Subcutaneous abdominal adipose tissue (tissue), 5 donors: ENCODE data around the gene RANBP17.

ENCODE experiments used
- H3K27ac ChIP-seq: one replicate; pipeline ENCODE4 v1.7.0; 2013; ENCODE audit warnings: low read depth, mild to moderate bottlenecking, inconsistent platforms, low read length, moderate library complexity
- H3K27me3 ChIP-seq, 5 donors: one replicate each; pipeline ENCODE4 v1.7.0; 2013; ENCODE audit warnings: low read length in 5 of 5, inconsistent platforms in 1 of 5; ENCODE audit not compliant: control insufficient read depth in 5 of 5, insufficient read depth in 4 of 5
- H3K36me3 ChIP-seq, 5 donors: one replicate each; pipeline ENCODE4 v1.7.0; 2013; ENCODE audit warnings: low read length in 5 of 5; ENCODE audit not compliant: control insufficient read depth in 5 of 5, insufficient read depth in 5 of 5
- H3K4me1 ChIP-seq, 5 donors: one replicate each; pipeline ENCODE4 v1.7.0; 2013; ENCODE audit warnings: low read length in 5 of 5, mild to moderate bottlenecking in 3 of 5, moderate library complexity in 1 of 5; ENCODE audit not compliant: control insufficient read depth in 5 of 5, insufficient read depth in 5 of 5
- H3K4me3 ChIP-seq, 5 donors: one replicate each; pipeline ENCODE4 v1.7.0; 2013; ENCODE audit warnings: low read length in 5 of 5, low read depth in 1 of 5
- H3K9ac ChIP-seq, 5 donors: one replicate each; pipeline ENCODE4 v1.7.0; 2013; ENCODE audit warnings: low read length in 5 of 5, mild to moderate bottlenecking in 4 of 5, moderate library complexity in 3 of 5
- H3K9me3 ChIP-seq, 5 donors: one replicate each; pipeline ENCODE4 v1.7.0; 2013; ENCODE audit warnings: low read length in 5 of 5; ENCODE audit not compliant: control insufficient read depth in 5 of 5
- donor health status: healthy.
- donor health status: healthy.
- donor health status: healthy.
- donor health status: healthy.
- donor health status: healthy.

The RANBP17 gene

DNA sequence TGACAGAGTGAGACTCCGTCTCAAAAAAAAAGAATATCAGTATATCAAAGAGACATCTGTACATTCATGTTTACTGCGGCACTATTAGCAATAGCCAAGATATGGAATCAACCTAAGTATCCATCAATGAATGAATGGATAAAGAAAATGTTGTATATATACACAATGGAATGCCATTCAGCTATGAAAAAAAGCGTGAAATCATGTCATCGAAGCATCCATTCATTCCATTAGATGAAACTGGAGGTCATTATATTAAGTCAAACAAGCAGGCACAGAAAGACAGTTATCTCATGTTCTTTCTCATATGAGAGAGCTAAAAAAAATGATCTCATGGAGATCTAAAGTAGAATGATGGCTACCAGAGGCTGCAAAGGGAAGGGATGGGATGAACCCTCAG lies 266.3 kb downstream of the RANBP17 start:
- Histone ChIP-seq H3K36me3 (no peaks in the 10 kb centered on the region), H3K9me3 (no peaks in the 10 kb centered on the region), H3K27ac (no peak overlapping the region), H3K27me3 (no peaks in the 10 kb centered on the region), H3K4me3 (no peak overlapping the region), H3K9ac (no peak overlapping the region), H3K4me1 (no peaks in the 10 kb centered on the region)

DNA sequence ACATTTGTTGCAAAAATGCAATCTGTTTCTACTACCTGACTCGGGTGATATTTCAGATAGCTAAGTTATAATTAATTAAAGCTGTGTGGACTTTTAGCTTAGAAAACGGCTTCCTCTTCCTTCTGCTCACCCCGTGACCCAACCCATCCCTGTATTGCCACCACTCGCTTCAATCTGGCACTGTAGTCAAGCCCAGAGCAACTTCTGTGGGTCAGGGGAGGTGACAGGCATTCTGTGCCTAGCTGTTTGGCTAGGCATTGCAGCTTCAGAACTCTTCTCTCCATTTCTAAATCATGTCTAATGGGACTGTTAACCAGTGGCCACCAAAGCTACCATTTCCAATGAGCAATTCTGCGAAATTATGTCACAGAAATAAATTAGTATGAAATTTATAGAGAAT lies 267.5 kb downstream of the RANBP17 start:
- no peak overlapping the region for H3K27ac ChIP-seq
- no peaks in the 10 kb centered on the region for H3K36me3 ChIP-seq
- H3K9ac ChIP-seq: no peak overlapping the region

DNA sequence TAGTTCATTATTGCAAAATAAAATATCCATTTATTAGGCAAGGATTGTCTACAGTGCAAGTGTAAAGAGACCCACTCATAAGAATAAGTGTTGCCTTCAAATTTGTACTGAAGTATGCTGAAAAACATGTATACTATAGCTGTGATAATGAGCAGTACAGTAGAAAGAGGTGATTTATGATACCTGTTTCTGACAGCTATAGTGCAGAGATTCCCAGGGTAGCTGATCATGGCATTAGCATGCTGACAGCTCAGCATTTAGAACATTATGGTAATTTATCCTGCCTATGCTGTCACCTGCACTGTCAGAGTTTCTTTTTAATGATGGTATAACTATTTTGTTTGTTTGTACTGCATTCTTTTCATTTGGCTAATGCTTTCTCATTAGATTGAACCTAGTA lies 269.7 kb downstream of the RANBP17 start:
- Histone ChIP-seq H3K9me3 (no peaks in the 10 kb centered on the region), H3K36me3 (no peaks in the 10 kb centered on the region), H3K27ac (no peak overlapping the region), H3K9ac (no peak overlapping the region), H3K4me3 (no peak overlapping the region), H3K4me1 (no peaks in the 10 kb centered on the region), H3K27me3 (no peaks in the 10 kb centered on the region)

More for the DNA sequence above, 267.5 kb downstream of the RANBP17 start:
- H3K4me1 ChIP-seq: no peaks in the 10 kb centered on the region
- H3K27me3 ChIP-seq: no peaks in the 10 kb centered on the region
- H3K9me3 ChIP-seq: no peaks in the 10 kb centered on the region
- no peak overlapping the region for H3K4me3 ChIP-seq

DNA sequence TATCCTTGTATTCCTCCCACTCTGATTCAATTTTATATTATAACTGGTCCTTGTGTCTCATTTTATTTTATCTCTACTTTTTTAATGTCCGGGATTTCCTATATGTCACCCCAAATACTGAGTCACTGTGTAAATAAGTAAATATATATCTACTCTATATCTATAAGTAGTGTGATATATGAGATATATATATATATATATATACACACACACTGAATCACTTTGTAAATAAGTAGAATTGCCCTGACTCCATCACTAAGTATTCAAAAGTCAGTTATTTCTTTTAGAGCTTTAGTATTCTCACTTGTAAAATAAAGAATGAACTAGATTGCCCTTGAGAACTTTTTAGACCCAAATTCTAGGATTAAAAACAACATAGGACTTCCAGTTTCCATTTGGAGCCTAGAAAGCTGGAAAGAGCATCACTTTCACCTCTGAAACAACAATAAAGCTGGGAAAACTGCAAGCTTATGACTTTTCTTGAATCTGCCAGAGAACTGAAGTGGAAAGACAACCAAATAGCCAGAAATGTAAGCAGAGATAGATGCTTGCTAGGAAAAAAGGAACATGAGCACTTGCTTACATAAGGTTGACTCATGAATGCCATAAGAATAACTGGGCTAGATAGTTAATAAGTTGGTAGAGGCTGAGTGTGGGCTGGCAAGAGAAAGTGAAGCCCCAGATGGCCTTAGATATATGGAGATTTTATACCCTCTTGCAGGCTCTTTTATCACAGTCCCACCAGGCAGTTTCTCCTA lies 276.1 kb downstream of the RANBP17 start:
- H3K27me3 ChIP-seq: no peaks in the 10 kb centered on the region
- H3K36me3 ChIP-seq: no peaks in the 10 kb centered on the region
- H3K9ac ChIP-seq: no peak overlapping the region
- no peak overlapping the region for H3K4me3 ChIP-seq
- H3K9me3 ChIP-seq: no peaks in the 10 kb centered on the region
- H3K27ac ChIP-seq: no peak overlapping the region
- no peaks in the 10 kb centered on the region for H3K4me1 ChIP-seq

DNA sequence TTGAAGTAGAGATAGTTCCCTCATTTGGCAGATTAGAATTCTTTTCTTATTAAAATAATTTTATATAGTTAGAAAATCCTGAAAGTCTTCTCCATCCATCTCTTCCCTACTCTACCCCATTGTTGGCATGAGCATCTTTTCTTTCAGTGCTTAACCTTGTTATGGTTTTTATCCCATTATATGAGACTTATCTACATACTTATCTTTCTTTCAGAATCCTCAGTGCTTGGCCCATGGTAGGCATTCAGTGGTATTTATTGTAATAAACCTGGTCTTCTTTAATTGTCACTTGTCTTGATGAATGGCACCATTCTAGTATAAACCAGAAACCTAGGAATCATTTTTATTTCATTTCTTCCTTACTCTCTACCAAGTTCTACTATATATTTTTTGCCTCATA lies 277.4 kb downstream of the RANBP17 start:
- Histone ChIP-seq H3K9me3 (no peaks in the 10 kb centered on the region), H3K4me1 (no peaks in the 10 kb centered on the region), H3K4me3 (no peak overlapping the region), H3K27me3 (no peaks in the 10 kb centered on the region), H3K36me3 (no peaks in the 10 kb centered on the region), H3K9ac (no peak overlapping the region), H3K27ac (no peak overlapping the region)

DNA sequence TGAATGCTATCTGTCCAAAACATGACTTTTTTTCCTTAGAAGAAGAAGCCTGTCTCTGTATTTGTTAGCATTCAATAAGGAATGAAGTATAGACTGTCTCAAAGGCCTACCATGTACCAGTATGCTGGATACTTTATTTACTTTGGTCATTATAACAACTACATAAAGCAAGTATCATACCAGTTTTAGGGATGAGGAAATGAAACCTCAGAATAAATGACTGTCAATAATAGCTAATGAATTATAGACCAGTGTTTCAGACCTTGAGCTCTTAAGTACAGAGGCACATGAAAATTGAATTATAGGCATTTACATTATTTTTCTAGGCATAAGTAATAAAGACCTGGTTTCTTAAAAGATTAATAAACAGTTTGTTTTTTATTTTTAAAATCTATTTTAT lies 280.8 kb downstream of the RANBP17 start:
- Histone ChIP-seq H3K9me3 (no peaks in the 10 kb centered on the region), H3K27me3 (no peaks in the 10 kb centered on the region), H3K4me3 (no peak overlapping the region), H3K9ac (no peak overlapping the region), H3K36me3 (no peaks in the 10 kb centered on the region), H3K4me1 (no peaks in the 10 kb centered on the region), H3K27ac (no peak overlapping the region)

DNA sequence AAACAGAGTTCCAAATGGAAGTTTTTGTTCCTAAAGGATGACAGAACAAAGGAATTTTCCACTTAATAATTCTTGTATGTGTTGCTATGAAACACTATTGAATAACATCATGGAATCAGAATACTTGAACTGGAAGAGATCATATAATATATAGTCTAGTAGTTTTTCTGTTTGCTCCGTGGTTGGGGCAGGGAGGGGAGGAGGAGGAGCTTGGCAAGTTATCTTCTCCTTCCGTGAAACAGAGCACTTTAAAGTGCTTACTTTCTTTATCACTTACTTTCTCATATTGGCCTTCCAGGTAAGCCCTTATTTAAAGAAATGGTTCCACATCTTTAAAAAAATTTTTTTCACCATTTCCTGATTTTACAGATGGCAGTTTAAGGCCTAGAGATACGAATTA lies 281.4 kb downstream of the RANBP17 start:
- H3K4me1 ChIP-seq: no peaks in the 10 kb centered on the region
- no peak overlapping the region for H3K9ac ChIP-seq
- H3K27me3 ChIP-seq: no peaks in the 10 kb centered on the region
- H3K9me3 ChIP-seq: no peaks in the 10 kb centered on the region
- no peak overlapping the region for H3K27ac ChIP-seq
- no peaks in the 10 kb centered on the region for H3K36me3 ChIP-seq
- H3K4me3 ChIP-seq: no peak overlapping the region

DNA sequence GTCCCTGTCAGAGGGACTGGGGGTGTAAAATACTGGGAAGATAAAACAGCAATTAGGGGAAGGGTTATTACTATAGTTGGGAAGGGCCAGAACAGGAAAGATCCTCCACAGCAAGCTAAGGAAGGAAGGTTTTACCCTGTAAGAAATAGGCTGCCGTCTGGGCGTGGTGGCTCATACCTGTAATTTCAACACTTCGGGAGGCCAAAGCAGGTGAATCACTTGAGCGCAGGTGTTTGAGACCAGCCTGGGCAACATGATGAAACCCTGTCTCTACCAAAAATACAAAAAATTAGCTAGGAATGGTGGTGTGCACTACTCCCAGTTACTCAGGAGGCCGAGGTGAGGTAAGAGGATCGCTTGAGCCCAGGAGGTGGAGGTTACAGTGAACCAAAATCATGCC lies 282.1 kb downstream of the RANBP17 start:
- no peaks in the 10 kb centered on the region for H3K9me3 ChIP-seq
- no peaks in the 10 kb centered on the region for H3K36me3 ChIP-seq
- no peaks in the 10 kb centered on the region for H3K27me3 ChIP-seq
- no peak overlapping the region for H3K4me3 ChIP-seq
- no peak overlapping the region for H3K27ac ChIP-seq
- H3K4me1 ChIP-seq: no peaks in the 10 kb centered on the region
- H3K9ac ChIP-seq: no peak overlapping the region

DNA sequence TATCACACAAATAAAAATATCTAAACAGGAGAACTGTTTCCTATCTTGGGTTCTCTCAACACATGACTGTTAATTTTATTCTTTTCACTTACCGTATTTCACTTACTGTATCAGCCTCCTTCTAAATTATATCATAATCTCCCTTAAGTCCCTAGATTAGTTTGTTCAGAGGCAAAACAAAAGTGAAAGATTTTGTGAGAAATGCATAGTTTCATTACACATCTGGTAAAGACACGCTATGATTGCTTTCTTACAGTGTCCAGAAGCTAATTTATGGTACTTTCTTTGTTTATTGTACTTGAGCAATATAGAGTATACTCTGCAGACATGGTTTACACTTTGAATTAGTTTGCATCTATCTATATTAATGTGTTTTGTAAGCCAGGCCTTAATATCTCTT lies 287.5 kb downstream of the RANBP17 start:
- Histone ChIP-seq H3K36me3 (no peaks in the 10 kb centered on the region), H3K9me3 (no peaks in the 10 kb centered on the region), H3K27ac (no peak overlapping the region), H3K4me3 (no peak overlapping the region), H3K9ac (no peak overlapping the region), H3K27me3 (no peaks in the 10 kb centered on the region), H3K4me1 (no peaks in the 10 kb centered on the region)

DNA sequence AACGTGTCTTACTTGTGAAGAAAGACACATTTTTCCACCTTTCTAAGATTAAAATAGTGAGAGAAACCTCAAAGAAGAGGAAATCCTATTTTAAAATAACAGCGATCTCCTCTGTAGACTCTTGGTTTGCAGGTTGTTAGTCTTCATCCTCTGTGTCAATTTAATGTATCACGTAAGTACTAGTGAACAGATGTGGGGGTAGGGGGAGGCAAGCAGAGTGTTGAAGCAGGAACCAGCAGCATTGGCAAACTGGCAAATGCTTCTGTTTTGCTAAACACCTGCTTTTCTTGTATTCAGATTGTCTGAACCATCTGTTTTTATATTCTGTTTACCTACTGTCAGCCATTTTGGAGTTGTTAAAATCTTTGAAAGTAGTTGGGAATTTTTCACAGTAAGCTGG lies 288.0 kb downstream of the RANBP17 start:
- H3K27ac ChIP-seq: no peak overlapping the region
- no peaks in the 10 kb centered on the region for H3K36me3 ChIP-seq
- no peak overlapping the region for H3K9ac ChIP-seq
- H3K4me3 ChIP-seq: no peak overlapping the region
- H3K27me3 ChIP-seq: no peaks in the 10 kb centered on the region
- H3K4me1 ChIP-seq: no peaks in the 10 kb centered on the region
- H3K9me3 ChIP-seq: no peaks in the 10 kb centered on the region
